Right lung (tissue), 5 donors: ENCODE data around the gene SCO2. TPM values are rescaled to one million over a fixed set of nuclear protein-coding genes. Genes with fewer than 3 reads are reported as not detected.

Experiments
- DNase-seq, 2 donors: peaks; one replicate each; pipeline ENCODE4 v3.0.0-alpha.2; 2013
- polyA plus RNA-seq, 5 donors: library from polyadenylated mRNA; unstranded; fragments of 120-200 nt; gene quantifications; one replicate each; pipeline versions ENCODE4 v1.2.1 to v1.2.3, GENCODE V29; 2013; ENCODE audit warnings: inconsistent platforms in 1 of 5, low replicate concordance in 1 of 5; ENCODE audit not compliant: insufficient read length in 5 of 5, insufficient read depth in 1 of 5

Gene SCO2
- polyA plus RNA-seq, 5 donors, result 0.33 to 5.9 (median 2.0) TPM

GRCh38 chr22:50481440-50482106 lies 43.8 kb downstream of the SCO2 start, which contains the start of gene ADM2:
Gene ADM2, plus strand, starts transcription at chr22:50481543. Its CDS starts 305 bp downstream, at chr22:50481848.
- DNase-seq, result peak in 1 of 2 donors; percentile 25

DNA sequence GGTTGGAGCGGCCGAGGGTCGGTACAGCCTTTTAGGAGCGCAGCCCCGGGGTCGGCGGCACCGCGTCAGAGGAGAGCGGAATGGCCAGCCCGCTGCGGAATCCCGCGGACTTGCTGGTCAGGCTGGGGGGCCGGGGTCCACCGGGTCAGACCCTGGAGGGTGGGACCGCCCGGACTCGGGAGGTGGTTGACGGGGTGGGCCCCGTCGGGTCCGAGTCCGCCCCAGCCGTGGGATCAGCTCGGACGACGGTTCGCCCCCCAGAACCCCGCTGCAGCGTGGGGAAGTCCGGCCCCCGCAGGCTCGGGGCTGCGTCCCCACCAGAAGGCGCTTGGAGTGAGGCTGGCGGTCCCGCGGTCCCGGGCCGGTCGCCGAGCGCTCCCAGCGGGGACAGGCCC lies 44.4 kb downstream of the SCO2 start:
- DNase-seq, result no peak

DNA sequence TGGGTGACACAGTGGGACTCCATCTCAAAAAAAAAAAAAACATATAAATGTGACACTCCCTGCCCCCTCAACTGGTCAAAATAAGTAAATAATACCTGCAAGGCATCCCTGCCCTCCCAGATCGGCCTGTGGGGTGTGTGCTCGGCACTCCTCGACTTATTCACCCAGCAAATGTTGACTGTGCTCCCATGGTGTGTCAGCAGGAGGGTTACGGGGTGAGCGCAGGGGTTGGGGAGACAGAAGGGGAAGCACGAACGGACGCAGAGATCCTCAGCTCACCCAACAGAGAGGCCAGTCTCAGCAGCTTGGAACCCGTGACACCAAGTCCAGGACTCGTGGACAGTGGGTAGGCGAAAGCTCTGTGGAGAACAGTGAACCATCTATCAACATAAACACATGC lies 45.7 kb downstream of the SCO2 start:
- no peak for DNase-seq

- DNase-seq, result no peak
Measured at GRCh38 chr22:50477923-50478322, 47.5 kb downstream of the SCO2 start.

- no peak for DNase-seq
Measured at GRCh38 chr22:50476868-50477267, 48.5 kb downstream of the SCO2 start.

DNA sequence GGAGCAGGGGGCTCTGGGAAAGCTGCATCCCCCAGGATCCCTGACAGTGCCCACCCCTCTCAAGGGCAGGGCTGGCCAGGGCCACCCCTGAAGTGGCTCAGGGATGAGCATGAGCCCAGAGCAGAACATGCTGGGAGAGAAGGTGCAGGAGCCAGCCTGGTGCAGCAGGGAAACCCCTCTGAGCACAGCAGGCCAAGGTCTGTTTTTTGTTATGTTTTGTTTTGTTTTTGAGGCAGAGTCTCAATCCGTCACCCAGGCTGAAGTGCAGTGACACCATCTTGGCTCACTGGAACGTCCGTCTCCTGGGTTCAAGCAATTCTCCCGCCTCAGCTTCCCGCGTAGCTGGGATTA lies 49.8 kb downstream of the SCO2 start:
- DNase-seq, result no peak

DNA sequence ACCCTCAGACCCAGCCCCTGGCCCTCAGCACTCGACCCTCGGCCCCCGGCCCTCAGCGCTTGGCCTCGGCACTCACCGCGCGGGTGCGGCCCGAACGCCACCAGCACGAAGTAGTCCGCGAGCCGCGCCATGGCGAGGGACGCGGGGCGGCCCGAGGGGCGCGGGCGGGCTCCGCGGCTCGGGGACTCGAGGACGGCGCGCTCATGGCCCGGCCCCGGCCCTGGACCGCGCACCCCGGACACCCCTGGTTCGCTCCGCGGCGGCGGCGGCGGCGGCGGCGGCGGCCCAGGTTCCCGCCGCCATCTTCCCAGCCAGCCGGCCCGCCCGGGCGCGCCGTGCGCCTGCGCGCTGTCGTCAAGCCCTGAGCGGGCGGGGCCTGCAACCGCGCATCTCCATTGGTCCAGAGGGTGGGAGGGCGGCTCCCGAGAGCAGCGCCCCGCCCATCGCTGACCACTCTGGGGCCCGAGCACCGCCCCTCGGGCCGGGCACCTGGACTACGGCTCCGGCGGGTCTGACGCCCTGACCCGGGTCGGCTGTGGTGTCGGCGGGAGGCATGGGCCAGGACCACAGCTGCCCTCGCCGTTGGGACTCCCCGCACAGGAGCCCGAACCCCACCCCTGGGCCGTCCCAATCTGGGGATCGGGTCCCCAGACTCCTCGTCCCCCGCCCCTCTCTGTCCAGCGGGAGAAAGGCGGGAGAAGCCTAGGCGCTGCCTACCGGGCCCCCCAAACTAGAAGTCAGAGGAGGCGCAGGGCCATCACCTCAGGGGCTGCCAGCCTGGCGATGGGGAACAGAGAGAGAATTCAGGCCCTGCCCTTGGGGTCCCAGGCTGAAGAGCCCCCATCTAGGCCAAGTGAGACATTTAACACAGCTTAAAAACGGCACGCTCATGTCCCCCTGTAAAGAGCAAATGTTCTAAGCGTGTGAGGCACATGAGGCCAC lies 50.4 kb downstream of the SCO2 start, which contains the start of gene SBF1:
TSS of gene SBF1 (minus strand) at position 326 of the 942 bp plus-strand sequence. CDS start at position 131, 195 bp downstream.
- DNase-seq, result peak; percentile 91 to 93

DNA sequence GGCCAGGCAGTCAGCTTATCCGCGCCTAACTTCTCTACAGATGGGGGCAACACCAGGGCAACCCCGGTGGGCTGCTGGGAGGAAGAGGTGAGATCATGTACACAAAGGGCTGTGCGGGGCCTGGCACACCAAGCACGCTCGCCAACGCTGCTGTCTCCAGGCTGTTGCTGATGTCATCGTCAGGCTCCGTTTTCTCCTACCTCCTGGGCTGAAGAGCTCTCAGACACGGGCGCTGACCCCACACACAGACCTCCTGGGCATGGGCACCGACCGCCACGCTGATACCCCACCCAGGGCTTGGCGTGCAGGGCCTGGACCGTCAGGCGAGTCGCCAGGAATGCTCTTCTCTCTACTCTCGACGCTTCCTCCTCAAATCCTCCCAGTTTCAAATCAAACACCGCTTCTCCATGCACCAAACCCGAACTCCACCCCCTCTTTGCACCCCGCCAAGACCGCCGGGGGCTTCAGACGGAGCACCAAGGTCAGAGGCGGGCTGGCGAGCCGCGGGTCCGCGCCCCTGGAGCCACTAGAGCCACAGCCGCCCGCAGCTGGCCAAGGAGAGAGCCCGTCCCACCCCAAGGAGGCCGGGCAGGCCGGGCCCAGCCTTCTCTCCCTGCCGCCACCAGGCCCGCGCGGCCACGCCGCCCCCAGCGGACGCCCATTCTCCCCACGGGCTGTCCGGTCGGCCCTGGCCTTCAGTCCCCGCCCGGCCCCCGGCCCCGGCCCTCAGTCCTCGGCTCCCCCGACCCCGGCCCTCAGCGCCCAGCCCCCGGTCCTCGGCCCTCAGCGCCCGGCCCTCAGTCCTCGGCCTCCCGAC lies 51.3 kb downstream of the SCO2 start:
- DNase-seq, result no peak

Other genes with a start within 250 kb of the SCO2 start
- gene PLXNB2, start 218.0 kb downstream of the SCO2 start, polyA plus RNA-seq, result 100 to 1,000 TPM in 4 of 5 donors, 10 to 100 TPM in 1; 96.7 to 147 (median 137) TPM
- gene DENND6B, start 198.6 kb downstream of the SCO2 start, polyA plus RNA-seq, result 10 to 100 TPM in 4 of 5 donors, 1 to 10 TPM in 1; 9.3 to 18.0 (median 13.5) TPM
- 10 to 100 TPM; 33.1 to 54.7 (median 41.0) TPM for gene PPP6R2, start 182.3 kb downstream of the SCO2 start, polyA plus RNA-seq
- gene SBF1, start 50.6 kb downstream of the SCO2 start, polyA plus RNA-seq, result 10 to 100 TPM; 22.9 to 48.0 (median 37.1) TPM
- under 1 TPM; 0.21 to 0.85 (median 0.37) TPM for gene ADM2, start 44.1 kb downstream of the SCO2 start, polyA plus RNA-seq
- gene MIOX, start 38.7 kb downstream of the SCO2 start, polyA plus RNA-seq, result under 1 TPM in 3 of 5 donors, not detected in 2; 0.08 to 0.18 (median 0.08) TPM
- 10 to 100 TPM; 26.9 to 75.0 (median 45.1) TPM for gene LMF2, start 17.9 kb downstream of the SCO2 start, polyA plus RNA-seq
- gene NCAPH2, start 17.4 kb downstream of the SCO2 start, polyA plus RNA-seq, result 10 to 100 TPM; 35.9 to 54.8 (median 43.3) TPM
- gene TYMP, start 4.4 kb upstream of the SCO2 start, polyA plus RNA-seq, result 1 to 10 TPM; 1.9 to 6.9 (median 3.2) TPM
- under 1 TPM in 2 of 5 donors, not detected in 3; 0.04 to 0.05 TPM for gene KLHDC7B, start 20.3 kb upstream of the SCO2 start, polyA plus RNA-seq
- gene SYCE3, start 37.3 kb upstream of the SCO2 start, polyA plus RNA-seq, result not detected
- 10 to 100 TPM in 4 of 5 donors, 1 to 10 TPM in 1; 8.8 to 12.4 (median 12.1) TPM for gene CPT1B, start 52.8 kb upstream of the SCO2 start, polyA plus RNA-seq
- gene CHKB, start 57.3 kb upstream of the SCO2 start, polyA plus RNA-seq, result 10 to 100 TPM; 75.5 to 84.8 (median 82.1) TPM
- 1 to 10 TPM in 1 of 5 donors, under 1 TPM in 4; 0.56 to 1.1 (median 0.85) TPM for gene MAPK8IP2, start 75.2 kb upstream of the SCO2 start, polyA plus RNA-seq
- 10 to 100 TPM; 14.2 to 27.7 (median 18.1) TPM for gene ARSA, start 102.6 kb upstream of the SCO2 start, polyA plus RNA-seq
- gene SHANK3, start 147.2 kb upstream of the SCO2 start, polyA plus RNA-seq, result 10 to 100 TPM; 14.0 to 35.7 (median 22.7) TPM
- gene ACR, start 212.6 kb upstream of the SCO2 start, polyA plus RNA-seq, result under 1 TPM; 0.26 to 0.54 (median 0.37) TPM